GM23338 (cell line): ENCODE data around the gene LRRC3.
A peak's percentile ranks its signal among the peaks of the same experiment; 100 is the strongest.

Experiments used
- CREB1 ChIP-seq: fragments of 250-450 bp; sonication (Bioruptor Pico); IDR thresholded peaks from 2 replicates; pipeline ENCODE4 v1.5.0; 2020; ENCODE audit warnings: low read depth, mild to moderate bottlenecking, moderate library complexity
- EZH2 ChIP-seq: fragments of 200-600 bp; sonication (generic); IDR thresholded peaks from one replicate; pipeline ENCODE4 v1.8.0; 2017; ENCODE audit warnings: antibody characterized with exemption, mild to moderate bottlenecking, low read depth; ENCODE audit not compliant: unreplicated experiment
- EZH2phosphoT487 ChIP-seq: fragments of 200-600 bp; sonication (generic); IDR thresholded peaks from one replicate; pipeline ENCODE4 v1.8.1; 2018; ENCODE audit warnings: antibody characterized with exemption; ENCODE audit not compliant: unreplicated experiment
- JUNB ChIP-seq: IDR thresholded peaks from one replicate; pipeline ENCODE4 v1.6.1; 2016; ENCODE audit warnings: antibody characterized with exemption; ENCODE audit not compliant: unreplicated experiment
- NANOG ChIP-seq: IDR thresholded peaks from 2 replicates; pipeline ENCODE4 v1.6.1; 2016; ENCODE audit warnings: antibody characterized with exemption, borderline replicate concordance
- POLR2AphosphoS5 ChIP-seq: IDR thresholded peaks from 2 replicates; pipeline ENCODE4 v1.6.1; 2016; ENCODE audit warnings: antibody characterized with exemption, low read depth
- ZNF331 ChIP-seq: fragments of 250-450 bp; sonication (Bioruptor Pico); IDR thresholded peaks from 2 replicates; pipeline ENCODE4 v1.5.0; 2020; ENCODE audit warnings: low read depth, mild to moderate bottlenecking, moderate library complexity
- TF ChIP-seq, protein P1 (sequence below), 2 experiments: fragments of 200-600 bp in 1 of 2; sonication (generic) in 1 of 2; conservative IDR thresholded peaks; 2 replicates each; pipeline versions ENCODE4 v1.5.1 to v1.6.1; 2016 to 2017; ENCODE audit warnings: antibody characterized with exemption in 2 of 2, low read depth in 2 of 2, mild to moderate bottlenecking in 2 of 2, moderate library complexity in 1 of 2
- TF ChIP-seq, protein P2 (sequence below): IDR thresholded peaks from one replicate; pipeline ENCODE4 v1.6.1; 2018; ENCODE audit warnings: antibody characterized with exemption; ENCODE audit not compliant: unreplicated experiment
- TF ChIP-seq, protein P3 (sequence below): fragments of 250-450 bp; sonication (Bioruptor Pico); IDR thresholded peaks from 2 replicates; pipeline ENCODE4 v1.5.0; 2020; ENCODE audit warnings: mild to moderate bottlenecking, moderate library complexity

DNA sequence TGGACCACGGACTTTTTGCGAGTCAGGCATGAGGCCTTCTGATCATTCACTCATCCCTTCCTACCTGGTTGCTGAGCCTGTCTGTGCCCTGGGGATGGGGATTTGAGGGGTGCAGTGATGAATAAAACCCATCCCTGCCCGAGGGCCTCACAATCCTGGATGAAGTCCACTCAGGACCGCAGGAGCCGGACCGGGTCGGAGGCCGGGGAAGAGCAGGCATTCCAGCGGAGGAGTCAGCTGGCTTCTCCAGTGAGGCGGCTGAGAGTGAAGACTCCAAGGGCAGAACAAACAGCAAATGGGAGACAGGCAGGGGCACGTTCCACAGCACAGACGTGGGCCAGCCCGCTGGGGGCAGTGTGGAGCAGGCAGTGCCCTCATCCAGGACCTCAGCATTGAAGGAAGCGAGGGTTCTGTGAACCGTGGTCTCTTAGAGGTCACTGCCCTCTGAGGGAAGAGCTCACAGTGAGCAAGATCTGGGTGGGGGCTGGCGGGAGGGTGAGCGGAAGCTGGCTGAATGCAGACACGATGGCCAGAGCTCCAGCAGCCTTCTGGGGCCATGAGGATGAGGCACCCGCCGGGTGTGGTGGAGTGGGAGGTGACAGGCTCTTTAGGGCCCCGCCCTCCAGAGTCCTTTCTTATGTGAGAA, 10.9 kb upstream of the LRRC3 start:
- TF ChIP-seq, protein P1, sequence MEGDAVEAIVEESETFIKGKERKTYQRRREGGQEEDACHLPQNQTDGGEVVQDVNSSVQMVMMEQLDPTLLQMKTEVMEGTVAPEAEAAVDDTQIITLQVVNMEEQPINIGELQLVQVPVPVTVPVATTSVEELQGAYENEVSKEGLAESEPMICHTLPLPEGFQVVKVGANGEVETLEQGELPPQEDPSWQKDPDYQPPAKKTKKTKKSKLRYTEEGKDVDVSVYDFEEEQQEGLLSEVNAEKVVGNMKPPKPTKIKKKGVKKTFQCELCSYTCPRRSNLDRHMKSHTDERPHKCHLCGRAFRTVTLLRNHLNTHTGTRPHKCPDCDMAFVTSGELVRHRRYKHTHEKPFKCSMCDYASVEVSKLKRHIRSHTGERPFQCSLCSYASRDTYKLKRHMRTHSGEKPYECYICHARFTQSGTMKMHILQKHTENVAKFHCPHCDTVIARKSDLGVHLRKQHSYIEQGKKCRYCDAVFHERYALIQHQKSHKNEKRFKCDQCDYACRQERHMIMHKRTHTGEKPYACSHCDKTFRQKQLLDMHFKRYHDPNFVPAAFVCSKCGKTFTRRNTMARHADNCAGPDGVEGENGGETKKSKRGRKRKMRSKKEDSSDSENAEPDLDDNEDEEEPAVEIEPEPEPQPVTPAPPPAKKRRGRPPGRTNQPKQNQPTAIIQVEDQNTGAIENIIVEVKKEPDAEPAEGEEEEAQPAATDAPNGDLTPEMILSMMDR (conservative IDR thresholded peaks at IDR 0.05; ENCODE audit: low read depth in 2 of 2), result peak; percentile 65 to 73
- TF ChIP-seq POLR2AphosphoS5, result no peak
- no peak for TF ChIP-seq ZNF331 (CRISPR knock-in tag)
- TF ChIP-seq CREB1 (CRISPR knock-in tag), result no peak
- no peak for TF ChIP-seq EZH2
- TF ChIP-seq, protein P2, sequence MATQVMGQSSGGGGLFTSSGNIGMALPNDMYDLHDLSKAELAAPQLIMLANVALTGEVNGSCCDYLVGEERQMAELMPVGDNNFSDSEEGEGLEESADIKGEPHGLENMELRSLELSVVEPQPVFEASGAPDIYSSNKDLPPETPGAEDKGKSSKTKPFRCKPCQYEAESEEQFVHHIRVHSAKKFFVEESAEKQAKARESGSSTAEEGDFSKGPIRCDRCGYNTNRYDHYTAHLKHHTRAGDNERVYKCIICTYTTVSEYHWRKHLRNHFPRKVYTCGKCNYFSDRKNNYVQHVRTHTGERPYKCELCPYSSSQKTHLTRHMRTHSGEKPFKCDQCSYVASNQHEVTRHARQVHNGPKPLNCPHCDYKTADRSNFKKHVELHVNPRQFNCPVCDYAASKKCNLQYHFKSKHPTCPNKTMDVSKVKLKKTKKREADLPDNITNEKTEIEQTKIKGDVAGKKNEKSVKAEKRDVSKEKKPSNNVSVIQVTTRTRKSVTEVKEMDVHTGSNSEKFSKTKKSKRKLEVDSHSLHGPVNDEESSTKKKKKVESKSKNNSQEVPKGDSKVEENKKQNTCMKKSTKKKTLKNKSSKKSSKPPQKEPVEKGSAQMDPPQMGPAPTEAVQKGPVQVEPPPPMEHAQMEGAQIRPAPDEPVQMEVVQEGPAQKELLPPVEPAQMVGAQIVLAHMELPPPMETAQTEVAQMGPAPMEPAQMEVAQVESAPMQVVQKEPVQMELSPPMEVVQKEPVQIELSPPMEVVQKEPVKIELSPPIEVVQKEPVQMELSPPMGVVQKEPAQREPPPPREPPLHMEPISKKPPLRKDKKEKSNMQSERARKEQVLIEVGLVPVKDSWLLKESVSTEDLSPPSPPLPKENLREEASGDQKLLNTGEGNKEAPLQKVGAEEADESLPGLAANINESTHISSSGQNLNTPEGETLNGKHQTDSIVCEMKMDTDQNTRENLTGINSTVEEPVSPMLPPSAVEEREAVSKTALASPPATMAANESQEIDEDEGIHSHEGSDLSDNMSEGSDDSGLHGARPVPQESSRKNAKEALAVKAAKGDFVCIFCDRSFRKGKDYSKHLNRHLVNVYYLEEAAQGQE, result no peak
- TF ChIP-seq EZH2phosphoT487, result no peak
- no peak for TF ChIP-seq NANOG
- no peak for TF ChIP-seq JUNB
- TF ChIP-seq, protein P3, sequence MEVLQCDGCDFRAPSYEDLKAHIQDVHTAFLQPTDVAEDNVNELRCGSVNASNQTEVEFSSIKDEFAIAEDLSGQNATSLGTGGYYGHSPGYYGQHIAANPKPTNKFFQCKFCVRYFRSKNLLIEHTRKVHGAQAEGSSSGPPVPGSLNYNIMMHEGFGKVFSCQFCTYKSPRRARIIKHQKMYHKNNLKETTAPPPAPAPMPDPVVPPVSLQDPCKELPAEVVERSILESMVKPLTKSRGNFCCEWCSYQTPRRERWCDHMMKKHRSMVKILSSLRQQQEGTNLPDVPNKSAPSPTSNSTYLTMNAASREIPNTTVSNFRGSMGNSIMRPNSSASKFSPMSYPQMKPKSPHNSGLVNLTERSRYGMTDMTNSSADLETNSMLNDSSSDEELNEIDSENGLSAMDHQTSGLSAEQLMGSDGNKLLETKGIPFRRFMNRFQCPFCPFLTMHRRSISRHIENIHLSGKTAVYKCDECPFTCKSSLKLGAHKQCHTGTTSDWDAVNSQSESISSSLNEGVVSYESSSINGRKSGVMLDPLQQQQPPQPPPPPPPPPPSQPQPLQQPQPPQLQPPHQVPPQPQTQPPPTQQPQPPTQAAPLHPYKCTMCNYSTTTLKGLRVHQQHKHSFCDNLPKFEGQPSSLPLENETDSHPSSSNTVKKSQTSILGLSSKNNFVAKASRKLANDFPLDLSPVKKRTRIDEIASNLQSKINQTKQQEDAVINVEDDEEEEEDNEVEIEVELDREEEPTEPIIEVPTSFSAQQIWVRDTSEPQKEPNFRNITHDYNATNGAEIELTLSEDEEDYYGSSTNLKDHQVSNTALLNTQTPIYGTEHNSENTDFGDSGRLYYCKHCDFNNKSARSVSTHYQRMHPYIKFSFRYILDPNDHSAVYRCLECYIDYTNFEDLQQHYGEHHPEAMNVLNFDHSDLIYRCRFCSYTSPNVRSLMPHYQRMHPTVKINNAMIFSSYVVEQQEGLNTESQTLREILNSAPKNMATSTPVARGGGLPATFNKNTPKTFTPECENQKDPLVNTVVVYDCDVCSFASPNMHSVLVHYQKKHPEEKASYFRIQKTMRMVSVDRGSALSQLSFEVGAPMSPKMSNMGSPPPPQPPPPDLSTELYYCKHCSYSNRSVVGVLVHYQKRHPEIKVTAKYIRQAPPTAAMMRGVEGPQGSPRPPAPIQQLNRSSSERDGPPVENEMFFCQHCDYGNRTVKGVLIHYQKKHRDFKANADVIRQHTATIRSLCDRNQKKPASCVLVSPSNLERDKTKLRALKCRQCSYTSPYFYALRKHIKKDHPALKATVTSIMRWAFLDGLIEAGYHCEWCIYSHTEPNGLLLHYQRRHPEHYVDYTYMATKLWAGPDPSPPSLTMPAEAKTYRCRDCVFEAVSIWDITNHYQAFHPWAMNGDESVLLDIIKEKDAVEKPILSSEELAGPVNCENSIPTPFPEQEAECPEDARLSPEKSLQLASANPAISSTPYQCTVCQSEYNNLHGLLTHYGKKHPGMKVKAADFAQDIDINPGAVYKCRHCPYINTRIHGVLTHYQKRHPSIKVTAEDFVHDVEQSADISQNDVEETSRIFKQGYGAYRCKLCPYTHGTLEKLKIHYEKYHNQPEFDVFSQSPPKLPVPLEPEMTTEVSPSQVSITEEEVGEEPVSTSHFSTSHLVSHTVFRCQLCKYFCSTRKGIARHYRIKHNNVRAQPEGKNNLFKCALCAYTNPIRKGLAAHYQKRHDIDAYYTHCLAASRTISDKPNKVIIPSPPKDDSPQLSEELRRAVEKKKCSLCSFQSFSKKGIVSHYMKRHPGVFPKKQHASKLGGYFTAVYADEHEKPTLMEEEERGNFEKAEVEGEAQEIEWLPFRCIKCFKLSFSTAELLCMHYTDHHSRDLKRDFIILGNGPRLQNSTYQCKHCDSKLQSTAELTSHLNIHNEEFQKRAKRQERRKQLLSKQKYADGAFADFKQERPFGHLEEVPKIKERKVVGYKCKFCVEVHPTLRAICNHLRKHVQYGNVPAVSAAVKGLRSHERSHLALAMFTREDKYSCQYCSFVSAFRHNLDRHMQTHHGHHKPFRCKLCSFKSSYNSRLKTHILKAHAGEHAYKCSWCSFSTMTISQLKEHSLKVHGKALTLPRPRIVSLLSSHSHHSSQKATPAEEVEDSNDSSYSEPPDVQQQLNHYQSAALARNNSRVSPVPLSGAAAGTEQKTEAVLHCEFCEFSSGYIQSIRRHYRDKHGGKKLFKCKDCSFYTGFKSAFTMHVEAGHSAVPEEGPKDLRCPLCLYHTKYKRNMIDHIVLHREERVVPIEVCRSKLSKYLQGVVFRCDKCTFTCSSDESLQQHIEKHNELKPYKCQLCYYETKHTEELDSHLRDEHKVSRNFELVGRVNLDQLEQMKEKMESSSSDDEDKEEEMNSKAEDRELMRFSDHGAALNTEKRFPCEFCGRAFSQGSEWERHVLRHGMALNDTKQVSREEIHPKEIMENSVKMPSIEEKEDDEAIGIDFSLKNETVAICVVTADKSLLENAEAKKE (CRISPR knock-in tag), result no peak
